ENCODE results near the gene PEX11A. TPM values are rescaled to one million over a fixed set of nuclear protein-coding genes. Genes with fewer than 3 reads are reported as not detected.

PEX11A gene
- total and polyA plus RNA-seq, 2 donors (not counting 3 experiments of a cell fraction or from before 2014, with no cell fraction given) = 3.2 to 4.4 TPM

DNA sequence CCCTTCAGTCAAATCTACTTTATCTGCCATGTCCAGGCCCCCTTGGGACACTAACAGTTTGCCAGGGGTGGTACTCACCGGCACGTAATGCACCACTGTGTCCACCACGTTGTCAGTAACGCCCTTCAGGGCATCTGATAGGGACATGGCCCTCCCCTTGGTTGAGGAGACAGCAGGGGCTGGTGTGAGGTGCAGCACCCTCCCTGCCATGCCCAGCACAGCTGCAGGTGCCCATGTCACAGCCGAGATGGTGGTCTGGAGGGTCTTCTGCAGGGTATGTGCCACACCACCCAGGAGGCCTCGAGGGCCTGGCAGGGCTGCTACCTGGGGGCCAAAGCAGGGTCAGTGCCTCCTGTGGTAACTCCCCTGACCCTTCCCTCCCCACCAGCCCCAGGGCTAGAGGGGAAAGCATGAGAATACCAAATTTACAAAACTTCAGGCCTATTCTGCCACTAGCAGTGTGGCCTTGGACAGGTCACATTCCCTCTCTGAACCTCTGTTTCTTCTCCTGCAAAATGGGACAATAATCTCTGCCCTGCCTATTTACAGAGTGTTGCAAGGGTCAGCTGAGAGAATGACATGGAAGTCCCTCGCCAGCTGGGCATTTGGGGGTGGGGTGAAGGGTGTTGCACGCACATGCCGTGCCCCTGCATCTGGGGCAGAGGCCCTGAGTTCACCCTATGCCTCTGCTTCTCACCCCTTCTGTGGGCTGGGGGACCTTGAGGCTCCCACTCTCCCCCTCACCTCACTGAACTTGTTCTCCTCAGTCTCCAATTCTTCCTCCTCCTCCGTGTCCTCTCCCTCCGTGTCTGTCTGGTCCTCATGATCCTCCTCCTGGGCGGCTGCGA, 23.5 kb downstream of the PEX11A start:
- dilution Hi-C loops (cut with MboI; ENCODE audit: extremely low pct_ligation_motif_present, low sequenced_read_pairs) = no loop called here
- CTCF ChIA-PET = no interaction called here

More for the DNA sequence above, 23.5 kb downstream of the PEX11A start:
- TF ChIP-seq EZH2 (IDR thresholded peaks at IDR 0.05; ENCODE audit: borderline replicate concordance, low read depth, low read length, severe bottlenecking) (no peak), GATA2 (IDR thresholded peaks at IDR 0.05; ENCODE audit: insufficient read depth, insufficient read length, low read depth, low read length) (no peak), JUN (IDR thresholded peaks at IDR 0.05; ENCODE audit: borderline replicate concordance, insufficient read depth, insufficient read length, low read depth) (no peak), POLR2AphosphoS5 (IDR thresholded peaks at IDR 0.05; ENCODE audit: insufficient read depth, low read depth, low read length) (no peak), MYC (IDR thresholded peaks at IDR 0.05; ENCODE audit: low read depth, low read length) (no peak), FOS (IDR thresholded peaks at IDR 0.05; ENCODE audit: borderline replicate concordance, insufficient read depth, low read length) (no peak), POLR2A (IDR thresholded peaks at IDR 0.05; ENCODE audit: low read depth, low read length) (no peak)
- TF ChIP-seq, protein P1, sequence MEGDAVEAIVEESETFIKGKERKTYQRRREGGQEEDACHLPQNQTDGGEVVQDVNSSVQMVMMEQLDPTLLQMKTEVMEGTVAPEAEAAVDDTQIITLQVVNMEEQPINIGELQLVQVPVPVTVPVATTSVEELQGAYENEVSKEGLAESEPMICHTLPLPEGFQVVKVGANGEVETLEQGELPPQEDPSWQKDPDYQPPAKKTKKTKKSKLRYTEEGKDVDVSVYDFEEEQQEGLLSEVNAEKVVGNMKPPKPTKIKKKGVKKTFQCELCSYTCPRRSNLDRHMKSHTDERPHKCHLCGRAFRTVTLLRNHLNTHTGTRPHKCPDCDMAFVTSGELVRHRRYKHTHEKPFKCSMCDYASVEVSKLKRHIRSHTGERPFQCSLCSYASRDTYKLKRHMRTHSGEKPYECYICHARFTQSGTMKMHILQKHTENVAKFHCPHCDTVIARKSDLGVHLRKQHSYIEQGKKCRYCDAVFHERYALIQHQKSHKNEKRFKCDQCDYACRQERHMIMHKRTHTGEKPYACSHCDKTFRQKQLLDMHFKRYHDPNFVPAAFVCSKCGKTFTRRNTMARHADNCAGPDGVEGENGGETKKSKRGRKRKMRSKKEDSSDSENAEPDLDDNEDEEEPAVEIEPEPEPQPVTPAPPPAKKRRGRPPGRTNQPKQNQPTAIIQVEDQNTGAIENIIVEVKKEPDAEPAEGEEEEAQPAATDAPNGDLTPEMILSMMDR (IDR thresholded peaks at IDR 0.05; ENCODE audit: extremely low read depth in 1 of 2, insufficient read depth in 1 of 2, low read depth in 1 of 2, low read length in 2 of 2) = no peak
- TF ChIP-seq, protein P2, sequence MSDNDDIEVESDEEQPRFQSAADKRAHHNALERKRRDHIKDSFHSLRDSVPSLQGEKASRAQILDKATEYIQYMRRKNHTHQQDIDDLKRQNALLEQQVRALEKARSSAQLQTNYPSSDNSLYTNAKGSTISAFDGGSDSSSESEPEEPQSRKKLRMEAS (IDR thresholded peaks at IDR 0.05; ENCODE audit: insufficient read depth, insufficient read length) = no peak
- peaks cover 20% of the 10 kb centered on the region for H3K4me1 ChIP-seq (ENCODE audit: control insufficient read depth, extremely low read depth, insufficient read depth, low read length)
- no peaks in the 10 kb centered on the region for H3K9me3 ChIP-seq (replicated peaks; ENCODE audit: control insufficient read depth, insufficient read depth, low read length)
- H3K4me3 ChIP-seq (replicated peaks in 1 of 3; ENCODE audit: insufficient read depth in 1 of 3, low read depth in 1 of 3, low read length in 3 of 3) = no peak overlapping the region
- BruUV-seq (replicated peaks) = no TSS peak
- no peaks in the 10 kb centered on the region for H3K27me3 ChIP-seq (ENCODE audit: control insufficient read depth in 2 of 2, insufficient read depth in 2 of 2, low read length in 2 of 2)
- H2AFZ ChIP-seq (ENCODE audit: low read depth, low read length) = no peak overlapping the region
- H3K9ac ChIP-seq (replicated peaks; ENCODE audit: extremely low read depth, insufficient read depth, low read length) = no peak overlapping the region
- H3K4me2 ChIP-seq (ENCODE audit: insufficient read depth, low read length) = no peak overlapping the region
- no peaks in the 10 kb centered on the region for H3K36me3 ChIP-seq (ENCODE audit: control insufficient read depth in 2 of 2, extremely low read depth in 1 of 2, insufficient read depth in 2 of 2, low read length in 2 of 2)
- DNase-seq (ENCODE audit: low read depth, low spot score) (no peak), FAIRE-seq (no peak)
- no peak overlapping the region for H3K27ac ChIP-seq (ENCODE audit: insufficient read depth, low read depth, low read length)
- intact Hi-C loops (cut with micrococcal nuclease) = no loop called here
- no peaks in the 10 kb centered on the region for H4K20me1 ChIP-seq (replicated peaks; ENCODE audit: control insufficient read depth, extremely low read depth, insufficient read depth, low read length)
- H3K79me2 ChIP-seq (ENCODE audit: control insufficient read depth, insufficient read depth, low read length) = no peaks in the 10 kb centered on the region
- no peaks in the 10 kb centered on the region for H3K9me1 ChIP-seq (replicated peaks; ENCODE audit: control insufficient read depth, extremely low read depth, insufficient read depth, low read length)
- POLR2A ChIA-PET = no interaction called here
